Right lobe of liver (tissue), 4 donors: ENCODE results near the gene PCBP4.

ENCODE experiments used
- POLR2A ChIP-seq: fragments of 450-650 bp; IDR thresholded peaks from one replicate; pipeline ENCODE4 v1.6.1; 2017; ENCODE audit warnings: antibody characterized with exemption, mild to moderate bottlenecking
- TF ChIP-seq, protein P1 (sequence below), 4 donors: fragments of 200-600 bp in 3 of 4; fragments of 450-650 bp in 1 of 4; IDR thresholded peaks; one replicate each; pipeline versions ENCODE4 v1.5.1 to v1.8.0; 2016 to 2022; ENCODE audit warnings: antibody characterized with exemption in 4 of 4, mild to moderate bottlenecking in 2 of 4
- donor health status: DM: no; HTN: no; CAD: no.
- donor health status: DM: no; HTN: no; CAD: no.
- donor health status: DM: no; HTN: yes; CAD: no.

DNA sequence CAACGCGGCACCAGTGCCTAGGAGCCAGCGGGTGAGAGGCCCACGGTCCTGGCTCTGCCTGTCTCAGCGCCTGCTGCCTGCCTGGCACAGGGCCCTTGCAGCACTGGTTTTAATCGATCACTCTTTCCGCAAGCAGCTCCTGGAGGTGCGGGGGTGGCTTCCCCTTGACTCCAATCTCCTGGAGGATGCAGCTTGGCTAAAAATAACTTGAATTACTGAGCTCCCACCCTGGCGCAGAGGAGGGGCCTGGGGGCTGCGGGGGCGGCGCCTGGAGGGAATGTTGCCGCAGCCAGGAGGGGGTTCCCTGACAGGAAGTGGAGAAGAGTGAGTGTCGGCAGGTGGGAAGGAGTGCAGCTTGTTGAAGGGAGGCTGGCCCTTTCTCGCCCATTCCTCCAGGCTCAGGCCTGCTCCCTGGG, 38.3 kb upstream of the PCBP4 start:
- no peak for TF ChIP-seq POLR2A
- TF ChIP-seq, protein P1, sequence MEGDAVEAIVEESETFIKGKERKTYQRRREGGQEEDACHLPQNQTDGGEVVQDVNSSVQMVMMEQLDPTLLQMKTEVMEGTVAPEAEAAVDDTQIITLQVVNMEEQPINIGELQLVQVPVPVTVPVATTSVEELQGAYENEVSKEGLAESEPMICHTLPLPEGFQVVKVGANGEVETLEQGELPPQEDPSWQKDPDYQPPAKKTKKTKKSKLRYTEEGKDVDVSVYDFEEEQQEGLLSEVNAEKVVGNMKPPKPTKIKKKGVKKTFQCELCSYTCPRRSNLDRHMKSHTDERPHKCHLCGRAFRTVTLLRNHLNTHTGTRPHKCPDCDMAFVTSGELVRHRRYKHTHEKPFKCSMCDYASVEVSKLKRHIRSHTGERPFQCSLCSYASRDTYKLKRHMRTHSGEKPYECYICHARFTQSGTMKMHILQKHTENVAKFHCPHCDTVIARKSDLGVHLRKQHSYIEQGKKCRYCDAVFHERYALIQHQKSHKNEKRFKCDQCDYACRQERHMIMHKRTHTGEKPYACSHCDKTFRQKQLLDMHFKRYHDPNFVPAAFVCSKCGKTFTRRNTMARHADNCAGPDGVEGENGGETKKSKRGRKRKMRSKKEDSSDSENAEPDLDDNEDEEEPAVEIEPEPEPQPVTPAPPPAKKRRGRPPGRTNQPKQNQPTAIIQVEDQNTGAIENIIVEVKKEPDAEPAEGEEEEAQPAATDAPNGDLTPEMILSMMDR (IDR thresholded peaks at IDR 0.05) = no peak
